ENCODE results near the gene BATF2.

The BATF2 gene

GRCh38 chr11:64960719-64961118, 36.1 kb downstream of the BATF2 start:
- DNase-seq = no peak

- DNase-seq = no peak
Observed at GRCh38 chr11:64959498-64959897, 37.3 kb downstream of the BATF2 start.

DNA sequence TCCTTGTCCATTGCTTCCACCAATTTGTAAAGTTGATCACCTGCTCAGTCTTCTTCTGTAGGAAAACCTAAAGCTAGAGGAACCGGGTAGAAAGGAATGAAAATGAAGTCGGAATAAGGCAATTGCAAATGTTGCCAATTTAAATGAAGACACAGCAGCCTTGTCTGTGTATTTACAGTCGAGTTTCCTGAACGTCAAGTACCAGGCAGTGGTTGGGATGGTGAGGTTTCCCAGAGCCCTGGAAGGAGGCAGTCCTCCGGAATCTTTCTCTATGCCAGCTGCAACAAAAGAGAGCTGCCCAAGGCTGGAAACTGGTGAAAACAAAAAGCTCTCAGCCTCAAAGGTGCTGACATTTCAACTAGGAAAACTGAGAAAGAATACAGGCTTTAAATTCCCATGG, 42.6 kb downstream of the BATF2 start:
- no peak for DNase-seq

DNA sequence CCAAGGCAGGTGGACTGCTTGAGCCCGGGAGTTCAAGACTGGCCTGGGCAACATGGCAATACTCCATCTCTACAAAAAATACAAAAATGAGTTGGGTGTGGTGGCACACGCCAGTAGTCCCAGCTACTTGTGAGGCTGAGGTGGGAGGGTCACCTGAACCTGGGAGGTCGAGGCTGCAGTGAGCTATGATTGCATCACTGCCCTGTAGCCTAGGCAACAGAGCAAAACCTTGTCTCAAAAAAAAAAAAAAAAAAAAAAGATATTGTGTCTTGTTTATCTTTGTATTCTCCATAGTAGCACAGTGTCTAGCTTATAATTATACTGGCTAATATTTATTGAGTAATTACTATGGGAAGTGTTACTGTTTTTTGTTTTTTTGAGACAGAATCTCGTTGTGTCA, 45.2 kb downstream of the BATF2 start:
- DNase-seq = no peak

DNA sequence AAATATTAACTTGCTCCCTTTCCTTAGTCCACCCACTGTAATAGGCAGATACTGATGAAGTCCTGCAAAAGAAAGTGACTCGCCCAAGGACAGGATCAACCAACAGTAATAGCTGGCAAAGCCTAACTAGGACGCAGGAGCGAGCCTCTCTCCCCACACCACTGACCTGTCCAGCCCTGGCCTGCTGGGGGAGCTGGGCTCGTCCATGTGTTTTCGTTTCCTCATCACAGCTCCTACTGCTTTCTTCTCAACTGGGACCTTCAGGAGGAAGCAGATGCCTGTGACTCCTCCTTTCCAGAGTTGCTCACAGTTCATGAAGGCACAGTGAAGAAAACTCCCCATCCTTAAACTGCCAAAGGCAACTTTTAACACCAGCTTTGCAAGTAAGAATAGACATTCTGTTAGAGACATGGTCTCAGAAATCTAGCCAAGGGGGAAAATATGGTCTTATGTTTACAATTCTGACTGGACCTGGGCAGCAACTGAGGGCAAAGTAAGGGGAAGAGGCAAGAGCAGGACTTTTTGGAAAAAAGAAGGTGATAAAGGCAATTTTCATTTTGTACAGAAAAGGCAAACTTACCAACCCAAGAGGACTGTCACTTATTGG, 49.5 kb downstream of the BATF2 start:
- DNase-seq = no peak

All from midbrain (tissue), 1 donor.